SU-DHL-6 (cell line): ENCODE data around the gene RASAL3.

Source experiments
- H2AFZ ChIP-seq: fragments of 200-600 bp; sonication (generic); 2 replicates; pipeline ENCODE4 v1.6.1; 2014; ENCODE audit warnings: low read depth, mild to moderate bottlenecking, moderate library complexity, mixed read lengths, antibody characterized with exemption, low read length; ENCODE audit not compliant: severe bottlenecking
- H3F3A ChIP-seq: fragments of 200-600 bp; shearing (Covaris generic); 2 replicates; pipeline ENCODE4 v1.6.0; 2016; ENCODE audit warnings: antibody characterized with exemption, mild to moderate bottlenecking; ENCODE audit not compliant: insufficient read depth
- H3K27ac ChIP-seq: fragments of 200-600 bp; sonication (generic); 2 replicates; pipeline ENCODE4 v1.5.1; 2016; ENCODE audit warnings: low read depth, mild to moderate bottlenecking, low read length, moderate library complexity, mixed read lengths
- H3K27me3 ChIP-seq: fragments of 200-600 bp; sonication (generic), shearing (Covaris generic); 2 replicates; pipeline ENCODE4 v1.6.0; 2014; ENCODE audit warnings: mild to moderate bottlenecking, low read length
- H3K36me3 ChIP-seq: fragments of 200-600 bp; sonication (generic); 2 replicates; pipeline ENCODE4 v1.6.1; 2014; ENCODE audit warnings: mild to moderate bottlenecking, low read length, mixed read lengths
- H3K4me2 ChIP-seq: fragments of 300-600, 200-600 bp; shearing (Covaris generic), sonication (generic); 2 replicates; pipeline ENCODE4 v1.6.0; 2014; ENCODE audit warnings: low read length, low read depth, mild to moderate bottlenecking; ENCODE audit not compliant: poor library complexity, severe bottlenecking
- H3K4me3 ChIP-seq: fragments of 200-600 bp; sonication (generic); 2 replicates; pipeline ENCODE4 v1.5.1; 2014; ENCODE audit warnings: antibody characterized with exemption, low read length, mild to moderate bottlenecking, mixed read lengths; ENCODE audit not compliant: insufficient read depth, poor library complexity, severe bottlenecking
- H3K79me2 ChIP-seq: fragments of 200-600 bp; sonication (generic); 2 replicates; pipeline ENCODE4 v1.6.1; 2014; ENCODE audit warnings: mild to moderate bottlenecking, low read length, moderate library complexity; ENCODE audit not compliant: insufficient read depth
- H3K9ac ChIP-seq: fragments of 200-600 bp; sonication (generic); 2 replicates; pipeline ENCODE4 v1.7.0; 2014; ENCODE audit warnings: mild to moderate bottlenecking, low read length
- H3K9me2 ChIP-seq: fragments of 200-600 bp; sonication (generic); replicated peaks from 2 replicates; pipeline ENCODE4 v1.6.1; 2014; ENCODE audit warnings: low read length; ENCODE audit not compliant: insufficient read depth
- H3K9me3 ChIP-seq: fragments of 200-600 bp; sonication (generic); 2 replicates; pipeline ENCODE4 v1.6.1; 2014; ENCODE audit warnings: low read length, mixed read lengths; ENCODE audit not compliant: insufficient read depth
- H4K20me1 ChIP-seq: fragments of 200-600 bp; sonication (generic); 2 replicates; pipeline ENCODE4 v1.6.1; 2014; ENCODE audit warnings: low read depth, mild to moderate bottlenecking, antibody characterized with exemption, low read length, moderate library complexity, mixed read lengths
- CTCF ChIP-seq: fragments of 200-600 bp; sonication (generic); IDR thresholded peaks from one replicate; pipeline ENCODE4 v1.5.1; 2017; ENCODE audit warnings: antibody characterized with exemption, mild to moderate bottlenecking, low read length, moderate library complexity; ENCODE audit not compliant: insufficient read depth, poor library complexity, severe bottlenecking
- EZH2phosphoT487 ChIP-seq: fragments of 200-600 bp; sonication (generic), shearing (Covaris generic); conservative IDR thresholded peaks from 2 replicates; pipeline ENCODE4 v1.6.1; 2018; ENCODE audit warnings: mild to moderate bottlenecking, antibody characterized with exemption, low read length, moderate library complexity, mixed read lengths

The RASAL3 gene

DNA sequence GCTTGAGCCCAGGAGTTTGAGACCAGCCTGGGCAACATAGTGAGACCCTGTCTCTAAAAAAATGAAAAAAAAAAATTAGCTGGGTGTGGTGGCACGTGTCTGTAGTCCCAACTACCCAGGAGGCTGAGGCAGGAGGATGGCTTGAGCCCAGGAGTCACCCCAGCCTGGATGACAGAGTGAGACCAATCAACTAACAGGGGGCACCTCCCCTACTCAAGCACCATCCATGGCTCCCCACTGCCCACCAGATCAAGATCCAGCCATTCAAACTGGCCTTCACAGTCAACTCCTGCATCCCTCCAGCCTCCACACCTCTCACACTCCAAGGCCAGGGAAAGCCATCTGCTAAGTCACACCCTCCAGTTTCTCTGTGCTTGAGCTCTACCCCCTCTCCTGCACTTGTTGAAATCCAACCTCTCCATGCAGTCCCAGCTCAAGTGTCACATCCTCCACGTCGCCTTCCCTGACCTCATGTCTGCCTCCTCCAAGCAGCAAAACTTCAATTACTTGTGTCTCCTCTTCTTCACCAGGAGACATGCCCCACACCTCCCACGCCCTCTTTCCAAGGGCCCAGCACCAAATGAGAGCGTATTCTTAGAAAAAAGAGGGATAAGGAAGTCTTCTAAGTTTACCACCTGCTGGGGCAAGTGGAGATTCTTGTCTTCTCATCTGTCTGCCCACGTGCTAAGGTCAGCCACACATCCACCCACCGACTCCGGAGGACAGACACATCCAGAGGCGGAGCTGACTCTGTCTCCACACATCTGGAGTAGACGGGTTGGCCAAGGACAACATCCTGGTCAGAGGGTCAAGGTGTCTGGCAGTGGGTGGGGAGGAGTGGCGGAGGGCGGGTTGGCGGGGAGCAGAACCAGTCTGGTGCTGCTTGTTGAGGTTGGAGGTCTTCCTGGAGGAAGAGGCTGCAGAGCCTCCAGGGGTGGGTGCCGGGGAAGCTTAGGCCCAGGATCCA is 43.0 kb upstream of the RASAL3 start:
- Histone ChIP-seq H3K9me3 (no peaks in the 10 kb centered on the region), H4K20me1 (no peaks in the 10 kb centered on the region), H3K27me3 (no peaks in the 10 kb centered on the region), H2AFZ (no peak overlapping the region), H3K9ac (no peak overlapping the region), H3K9me2 (no peaks in the 10 kb centered on the region), H3F3A (no peaks in the 10 kb centered on the region), H3K79me2 (no peaks in the 10 kb centered on the region), H3K4me3 (no peak overlapping the region), H3K4me2 (no peak overlapping the region), H3K36me3 (no peaks in the 10 kb centered on the region), H3K27ac (no peak overlapping the region)
- TF ChIP-seq CTCF (no peak), EZH2phosphoT487 (no peak)

DNA sequence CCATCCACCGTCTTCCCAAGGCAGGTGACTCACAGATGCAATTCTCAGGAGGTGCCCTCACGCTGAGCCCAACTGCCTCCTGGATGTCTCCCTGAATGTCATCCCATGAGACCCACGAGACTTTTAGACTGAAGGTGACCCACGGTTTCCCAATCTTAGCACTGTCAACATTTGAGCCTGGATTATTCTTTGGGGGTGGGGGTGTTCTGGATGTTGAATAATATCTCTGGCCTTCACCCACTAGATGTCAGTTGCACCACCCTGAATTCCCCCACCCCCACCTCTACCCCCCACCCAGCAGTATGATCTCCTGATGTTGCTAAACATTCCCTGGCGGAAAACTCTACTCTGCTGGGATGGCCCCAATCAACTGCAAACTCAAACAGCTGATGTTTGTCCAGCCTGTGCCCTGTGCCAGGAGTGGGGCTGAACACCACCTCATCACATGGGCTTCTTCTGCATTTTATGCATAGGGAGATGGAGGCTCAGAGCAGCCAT is 41.8 kb upstream of the RASAL3 start:
- H3F3A ChIP-seq = no peaks in the 10 kb centered on the region
- no peaks in the 10 kb centered on the region for H3K9me2 ChIP-seq
- no peaks in the 10 kb centered on the region for H3K79me2 ChIP-seq
- no peak overlapping the region for H3K4me3 ChIP-seq
- no peak overlapping the region for H2AFZ ChIP-seq
- H3K27ac ChIP-seq = no peak overlapping the region
- no peak overlapping the region for H3K4me2 ChIP-seq
- no peak overlapping the region for H3K9ac ChIP-seq
- no peaks in the 10 kb centered on the region for H3K36me3 ChIP-seq
- H4K20me1 ChIP-seq = no peaks in the 10 kb centered on the region
- no peak for TF ChIP-seq EZH2phosphoT487
- TF ChIP-seq CTCF = no peak
- no peaks in the 10 kb centered on the region for H3K27me3 ChIP-seq
- H3K9me3 ChIP-seq = no peaks in the 10 kb centered on the region

DNA sequence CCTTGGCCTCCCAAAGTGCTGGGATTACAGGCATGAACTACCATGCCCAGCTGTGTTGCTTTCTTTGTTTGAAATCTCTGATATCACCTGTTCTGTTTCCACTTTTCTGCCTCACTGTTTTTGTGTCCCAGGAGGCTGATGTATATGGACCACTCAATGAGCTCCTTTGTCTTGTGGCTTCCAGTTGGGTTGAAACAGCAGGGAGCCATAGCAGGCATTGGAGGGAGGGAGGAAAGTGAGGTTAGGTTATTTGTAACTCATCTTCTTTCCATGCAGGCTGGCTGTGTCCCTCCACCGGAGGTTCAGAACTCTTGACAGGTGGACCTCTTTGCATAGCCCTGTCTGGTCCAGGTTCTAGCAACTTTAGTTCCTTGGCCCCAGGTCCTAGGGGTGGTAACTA is 37.9 kb upstream of the RASAL3 start:
- Histone ChIP-seq H3K9me3 (no peaks in the 10 kb centered on the region), H3K4me2 (no peak overlapping the region), H3K9ac (no peak overlapping the region), H3K27me3 (no peaks in the 10 kb centered on the region), H3K9me2 (no peaks in the 10 kb centered on the region), H3K79me2 (no peaks in the 10 kb centered on the region), H3F3A (no peaks in the 10 kb centered on the region), H3K4me3 (no peak overlapping the region), H3K36me3 (no peaks in the 10 kb centered on the region), H3K27ac (no peak overlapping the region), H2AFZ (no peak overlapping the region), H4K20me1 (no peaks in the 10 kb centered on the region)
- no peak for TF ChIP-seq EZH2phosphoT487
- no peak for TF ChIP-seq CTCF
